Epithelial cell of proximal tubule (primary cell): ENCODE data around the gene CEP250. TPM values are rescaled to one million over a fixed set of nuclear protein-coding genes. Genes with fewer than 3 reads are reported as not detected.
"Not testable (repeated sequence)": the region's sequence is repeated elsewhere in the genome, so short reads cannot be mapped to it uniquely, and the experiment has no call there.

Source experiments
- DNase-seq: peaks from one replicate; pipeline ENCODE4 v3.0.0-alpha.2; 2011; ENCODE audit warnings: low read depth
- H3K4me3 ChIP-seq: 2 replicates; pipeline ENCODE4 v1.5.1; 2011; ENCODE audit warnings: low read depth, mild to moderate bottlenecking, low read length
- total RNA-seq: library from RNA; depleted of rRNA; stranded (reverse); fragments of >200 nt; gene quantifications from 2 replicates; pipeline ENCODE4 v1.2.3, GENCODE V29; 2015
- TF ChIP-seq, protein P1 (sequence below): conservative IDR thresholded peaks from 2 replicates; pipeline ENCODE4 v1.5.1; 2012; ENCODE audit warnings: low read depth, mild to moderate bottlenecking, low read length

The CEP250 gene
- total RNA-seq, 1 donor from 2014 or later: 91.7 TPM

DNA sequence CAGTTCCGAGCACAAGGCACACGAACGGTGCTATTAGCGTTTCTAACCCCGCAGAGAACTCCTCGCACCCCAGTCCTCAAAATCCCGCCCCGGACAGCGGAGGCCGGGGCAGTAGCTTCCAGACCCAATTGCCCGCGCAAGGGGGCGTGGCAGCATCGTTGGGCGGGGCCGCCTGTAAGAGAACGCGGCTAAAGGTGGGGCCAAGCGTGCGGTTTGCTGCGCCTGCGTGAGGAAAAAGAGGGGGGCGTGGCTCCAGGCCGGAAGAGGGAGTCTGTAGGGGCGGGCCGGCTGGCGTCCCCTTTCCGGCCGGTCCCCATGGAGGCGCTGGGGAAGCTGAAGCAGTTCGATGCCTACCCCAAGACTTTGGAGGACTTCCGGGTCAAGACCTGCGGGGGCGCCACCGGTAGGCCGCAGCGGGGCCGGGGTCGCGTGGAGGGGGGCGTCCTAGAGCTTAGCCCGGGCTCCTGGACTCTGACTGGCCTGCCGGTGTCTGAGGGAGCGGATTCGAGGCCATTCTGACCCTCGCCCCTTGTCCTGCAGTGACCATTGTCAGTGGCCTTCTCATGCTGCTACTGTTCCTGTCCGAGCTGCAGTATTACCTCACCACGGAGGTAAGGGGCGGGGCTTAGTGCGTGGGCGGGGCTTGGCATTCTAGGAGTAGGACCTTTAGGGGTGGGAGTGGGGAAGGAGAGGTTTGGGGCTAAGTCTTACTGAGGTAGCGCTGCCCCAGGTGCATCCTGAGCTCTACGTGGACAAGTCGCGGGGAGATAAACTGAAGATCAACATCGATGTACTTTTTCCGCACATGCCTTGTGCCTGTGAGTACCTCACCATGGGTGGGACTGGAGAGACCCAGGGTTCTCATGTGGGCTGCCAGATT, 86.6 kb downstream of the CEP250 start, which contains the start of gene ERGIC3:
Gene ERGIC3, plus strand, starts transcription at position 296 of the 880 bp plus-strand sequence. Its CDS starts 20 bp downstream, at position 316.
- H3K4me3 ChIP-seq: peak within 1 kb of the TSS; percentile 96
- TF ChIP-seq, protein P1, sequence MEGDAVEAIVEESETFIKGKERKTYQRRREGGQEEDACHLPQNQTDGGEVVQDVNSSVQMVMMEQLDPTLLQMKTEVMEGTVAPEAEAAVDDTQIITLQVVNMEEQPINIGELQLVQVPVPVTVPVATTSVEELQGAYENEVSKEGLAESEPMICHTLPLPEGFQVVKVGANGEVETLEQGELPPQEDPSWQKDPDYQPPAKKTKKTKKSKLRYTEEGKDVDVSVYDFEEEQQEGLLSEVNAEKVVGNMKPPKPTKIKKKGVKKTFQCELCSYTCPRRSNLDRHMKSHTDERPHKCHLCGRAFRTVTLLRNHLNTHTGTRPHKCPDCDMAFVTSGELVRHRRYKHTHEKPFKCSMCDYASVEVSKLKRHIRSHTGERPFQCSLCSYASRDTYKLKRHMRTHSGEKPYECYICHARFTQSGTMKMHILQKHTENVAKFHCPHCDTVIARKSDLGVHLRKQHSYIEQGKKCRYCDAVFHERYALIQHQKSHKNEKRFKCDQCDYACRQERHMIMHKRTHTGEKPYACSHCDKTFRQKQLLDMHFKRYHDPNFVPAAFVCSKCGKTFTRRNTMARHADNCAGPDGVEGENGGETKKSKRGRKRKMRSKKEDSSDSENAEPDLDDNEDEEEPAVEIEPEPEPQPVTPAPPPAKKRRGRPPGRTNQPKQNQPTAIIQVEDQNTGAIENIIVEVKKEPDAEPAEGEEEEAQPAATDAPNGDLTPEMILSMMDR: no peak
- no peak for DNase-seq

DNA sequence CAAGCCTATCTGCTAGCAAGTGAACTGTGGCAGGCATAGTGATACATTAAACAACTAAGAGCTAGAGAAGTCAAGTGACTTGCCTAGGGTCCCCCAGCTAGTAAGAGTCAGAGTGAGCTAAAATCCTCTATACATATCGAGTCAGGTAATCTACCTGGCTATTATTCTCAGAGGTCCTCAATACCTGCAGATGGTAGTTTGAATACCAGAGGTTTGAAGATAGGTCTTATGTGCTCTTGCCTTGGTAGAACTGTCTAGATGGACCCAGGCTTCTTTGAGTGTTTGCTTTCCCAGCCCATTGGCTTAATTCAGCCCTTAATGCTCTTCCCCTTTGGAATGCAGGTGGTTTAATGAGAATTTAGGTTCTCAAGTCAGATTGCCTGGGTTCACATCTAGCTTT, 87.6 kb downstream of the CEP250 start:
- H3K4me3 ChIP-seq: no peak overlapping the region
- TF ChIP-seq, protein P1: no peak

DNA sequence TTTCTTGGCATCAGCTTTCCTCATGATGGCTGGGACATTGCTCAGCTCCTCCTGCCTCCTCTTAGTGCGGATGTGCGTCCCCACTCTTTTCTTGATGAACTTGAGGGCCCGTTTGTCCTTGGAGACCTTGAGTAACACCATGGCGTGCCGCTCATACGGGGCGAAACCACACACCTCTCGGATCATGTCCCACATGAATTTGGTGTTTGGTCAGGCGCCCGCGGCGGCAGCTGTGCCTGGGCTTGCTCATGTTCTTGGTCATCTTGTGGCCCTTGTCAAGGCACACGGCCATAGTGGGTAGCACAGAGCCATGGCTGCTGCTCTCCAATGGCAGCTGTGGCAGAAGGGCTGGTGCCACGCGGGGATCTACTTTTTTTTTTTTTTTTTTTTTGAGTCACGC, 89.0 kb downstream of the CEP250 start:
- no peak overlapping the region for H3K4me3 ChIP-seq
- TF ChIP-seq, protein P1: no peak
- DNase-seq: no peak

More for the DNA sequence above, 87.6 kb downstream of the CEP250 start:
- no peak for DNase-seq

DNA sequence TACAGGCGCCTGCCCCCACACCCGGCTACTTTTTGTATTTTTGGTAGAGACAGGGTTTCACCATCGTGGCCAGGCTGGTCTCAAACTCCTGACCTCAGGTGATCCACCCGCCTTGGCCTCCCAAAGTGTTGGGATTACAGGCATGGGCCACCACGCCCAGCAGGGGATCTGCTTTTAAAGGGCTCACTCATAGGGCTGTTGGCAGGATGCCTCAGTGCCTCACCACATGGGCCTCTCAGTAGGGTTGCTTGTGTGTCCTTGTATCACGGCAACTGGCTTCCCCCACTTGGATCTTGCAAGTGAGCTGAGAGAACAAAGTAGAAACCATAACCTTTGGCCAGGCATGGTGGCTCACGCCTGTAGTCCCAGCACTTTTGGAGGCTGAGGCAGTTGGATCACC, 89.5 kb downstream of the CEP250 start:
- not testable (repeated sequence) for DNase-seq

DNA sequence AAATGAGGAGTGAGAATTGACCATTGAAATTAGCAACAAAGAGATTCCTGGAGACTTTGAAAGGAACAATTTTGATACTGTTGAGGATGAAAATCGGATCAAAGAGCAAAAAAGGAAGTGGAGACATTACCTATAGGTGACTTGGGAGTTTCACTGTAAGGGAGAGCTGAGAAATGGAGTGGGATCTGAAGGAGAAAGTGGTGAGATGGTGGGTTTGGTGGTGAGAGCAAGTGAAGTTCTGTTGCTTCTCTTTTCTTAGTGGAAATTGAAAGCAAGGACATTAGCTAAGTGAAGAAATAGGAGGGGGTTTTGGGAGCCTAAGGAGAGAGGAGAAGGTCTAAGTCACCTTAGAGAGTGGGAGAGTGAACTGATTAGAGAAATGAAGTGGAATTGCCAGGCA, 90.7 kb downstream of the CEP250 start:
- no peak for DNase-seq
- TF ChIP-seq, protein P1: no peak
- H3K4me3 ChIP-seq: no peak overlapping the region

More for the DNA sequence above, 89.5 kb downstream of the CEP250 start:
- not testable (repeated sequence) for H3K4me3 ChIP-seq

DNA sequence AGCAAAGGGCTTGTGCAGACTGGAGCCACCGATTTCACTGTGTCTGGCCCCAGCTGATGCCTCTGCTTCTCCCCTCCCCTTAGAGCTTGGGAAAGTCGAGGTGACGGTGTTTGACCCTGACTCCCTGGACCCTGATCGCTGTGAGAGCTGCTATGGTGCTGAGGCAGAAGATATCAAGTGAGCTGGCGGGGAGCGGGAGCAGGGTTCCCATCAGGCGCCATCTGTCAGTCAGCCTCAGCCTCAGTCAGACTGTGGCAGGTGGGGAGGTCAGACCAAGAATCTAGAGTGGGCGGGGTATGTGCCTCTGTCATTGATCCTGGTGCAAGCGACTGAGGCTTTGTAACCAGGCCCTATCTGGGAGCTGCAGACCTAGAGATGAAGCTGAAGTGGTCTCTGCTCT, 91.9 kb downstream of the CEP250 start:
- TF ChIP-seq, protein P1: no peak
- no peak for DNase-seq
- H3K4me3 ChIP-seq: no peak overlapping the region

DNA sequence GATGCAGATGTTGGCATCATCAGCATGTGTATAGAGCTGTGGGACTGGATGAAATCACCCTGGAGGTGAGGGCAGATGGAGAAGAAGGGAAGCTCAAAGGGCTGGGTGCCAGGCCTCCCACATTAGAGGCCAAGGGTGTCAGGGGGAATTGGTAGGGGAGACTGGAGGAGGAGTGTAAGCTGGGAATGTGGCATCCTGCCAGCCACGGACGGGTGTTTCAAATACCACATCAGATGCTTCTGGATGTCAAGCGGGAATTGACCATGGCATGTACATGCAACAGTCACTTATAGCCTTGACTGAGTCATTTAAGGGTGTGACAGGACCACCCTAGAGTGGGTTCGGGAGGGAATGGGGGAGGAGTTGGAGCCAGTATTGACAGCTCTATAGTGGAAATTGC, 96.1 kb downstream of the CEP250 start:
- TF ChIP-seq, protein P1: no peak
- no peak overlapping the region for H3K4me3 ChIP-seq
- no peak for DNase-seq
